Vagina (tissue), 2 donors: ENCODE data around the gene SCFD2. TPM values are rescaled to one million over a fixed set of nuclear protein-coding genes. Genes with fewer than 3 reads are reported as not detected.

Experiments used
- DNase-seq, 2 donors: peaks; one replicate each; pipeline ENCODE4 v3.0.0-alpha.2; 2017; ENCODE audit errors: extremely low spot score in 2 of 2
- H3K27ac ChIP-seq: fragments of 200-600 bp; sonication (generic); one replicate; pipeline ENCODE4 v1.5.1; 2019
- H3K27me3 ChIP-seq: fragments of 200-600 bp; sonication (generic); one replicate; pipeline ENCODE4 v1.5.1; 2019
- H3K36me3 ChIP-seq, 2 donors: fragments of 200-600 bp; sonication (generic); one replicate each; pipeline ENCODE4 v1.5.1; 2017 to 2019
- H3K4me1 ChIP-seq: fragments of 200-600 bp; sonication (generic); one replicate; pipeline ENCODE4 v1.5.1; 2019
- H3K4me3 ChIP-seq, 2 donors: fragments of 200-600 bp; sonication (generic); 1 replicate in 1 of 2; 2 replicates in 1 of 2; pipeline ENCODE4 v1.5.1; 2016 to 2019
- H3K9me3 ChIP-seq: fragments of 200-600 bp; sonication (generic); one replicate; pipeline ENCODE4 v1.5.1; 2019
- POLR2A ChIP-seq, 2 donors: fragments of 450-650 bp; IDR thresholded peaks; one replicate each; pipeline ENCODE4 v1.6.1; 2017; ENCODE audit warnings: antibody characterized with exemption in 2 of 2, mild to moderate bottlenecking in 2 of 2, moderate library complexity in 2 of 2
- POLR2AphosphoS5 ChIP-seq, 2 donors: sonication (generic); formaldehyde crosslinking; IDR thresholded peaks; one replicate each; pipeline ENCODE4 v1.9.0; 2017; ENCODE audit warnings: antibody characterized with exemption in 2 of 2, mild to moderate bottlenecking in 2 of 2, low read depth in 1 of 2; ENCODE audit not compliant: insufficient read depth in 1 of 2
- intact Hi-C: fragments of 100-400 bp; cut with DNase I; formaldehyde crosslinking; loops from one replicate; pipeline ENCODE4 v1.15.1; 2023
- total RNA-seq: library from RNA; depleted of rRNA; stranded (reverse); fragments of >200 nt; gene quantifications from one replicate; pipeline ENCODE4 v1.2.3, GENCODE V29; 2016
- TF ChIP-seq, protein P1 (sequence below), 3 experiments: fragments of 450-650 bp in 2 of 3; fragments of 200-600 bp in 1 of 3; sonication (generic) in 1 of 3; IDR thresholded peaks; one replicate each; pipeline ENCODE4 v1.5.1; 2017 to 2019; ENCODE audit warnings: antibody characterized with exemption in 3 of 3, mild to moderate bottlenecking in 2 of 3, moderate library complexity in 2 of 3

SCFD2 gene
- total RNA-seq, 1 donor from 2014 or later = 33.1 TPM

GRCh38 chr4:53195815-53196661, 169.8 kb downstream of the SCFD2 start:
- no peak for DNase-seq

DNA sequence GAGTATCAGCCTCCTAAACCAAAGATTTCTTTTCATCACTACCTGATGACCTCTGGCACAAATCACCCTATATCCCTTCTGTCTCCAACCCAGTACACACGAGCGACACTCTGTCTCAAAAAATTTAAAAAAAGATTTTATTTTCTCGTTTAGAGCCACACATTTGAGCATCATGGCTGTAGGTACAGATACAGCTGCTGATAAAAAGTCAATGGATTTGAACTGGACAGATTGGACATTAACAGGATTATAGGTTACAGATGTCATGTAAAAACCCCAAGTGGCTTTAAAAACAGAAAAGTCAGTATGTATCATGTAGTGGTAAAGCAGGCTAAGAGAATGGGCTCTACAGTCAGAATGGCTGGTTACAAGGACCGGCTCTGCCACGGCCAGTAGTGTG, 171.1 kb downstream of the SCFD2 start:
- intact Hi-C loops = no loop called here
- Histone ChIP-seq H3K4me1 (peaks cover 10% of the 10 kb centered on the region), H3K27ac (no peak overlapping the region), H3K4me3 (no peak overlapping the region), H3K27me3 (no peaks in the 10 kb centered on the region), H3K9me3 (no peaks in the 10 kb centered on the region), H3K36me3 (no peaks in the 10 kb centered on the region)
- no peak for DNase-seq
- no peak for TF ChIP-seq POLR2AphosphoS5 (IDR thresholded peaks at IDR 0.05; ENCODE audit: insufficient read depth in 1 of 2, low read depth in 1 of 2)
- no peak for TF ChIP-seq POLR2A (IDR thresholded peaks at IDR 0.05)
- TF ChIP-seq, protein P1, sequence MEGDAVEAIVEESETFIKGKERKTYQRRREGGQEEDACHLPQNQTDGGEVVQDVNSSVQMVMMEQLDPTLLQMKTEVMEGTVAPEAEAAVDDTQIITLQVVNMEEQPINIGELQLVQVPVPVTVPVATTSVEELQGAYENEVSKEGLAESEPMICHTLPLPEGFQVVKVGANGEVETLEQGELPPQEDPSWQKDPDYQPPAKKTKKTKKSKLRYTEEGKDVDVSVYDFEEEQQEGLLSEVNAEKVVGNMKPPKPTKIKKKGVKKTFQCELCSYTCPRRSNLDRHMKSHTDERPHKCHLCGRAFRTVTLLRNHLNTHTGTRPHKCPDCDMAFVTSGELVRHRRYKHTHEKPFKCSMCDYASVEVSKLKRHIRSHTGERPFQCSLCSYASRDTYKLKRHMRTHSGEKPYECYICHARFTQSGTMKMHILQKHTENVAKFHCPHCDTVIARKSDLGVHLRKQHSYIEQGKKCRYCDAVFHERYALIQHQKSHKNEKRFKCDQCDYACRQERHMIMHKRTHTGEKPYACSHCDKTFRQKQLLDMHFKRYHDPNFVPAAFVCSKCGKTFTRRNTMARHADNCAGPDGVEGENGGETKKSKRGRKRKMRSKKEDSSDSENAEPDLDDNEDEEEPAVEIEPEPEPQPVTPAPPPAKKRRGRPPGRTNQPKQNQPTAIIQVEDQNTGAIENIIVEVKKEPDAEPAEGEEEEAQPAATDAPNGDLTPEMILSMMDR (IDR thresholded peaks at IDR 0.05) = no peak

More at GRCh38 chr4:53195815-53196661, 169.8 kb downstream of the SCFD2 start:
- no peaks in the 10 kb centered on the region for H3K36me3 ChIP-seq
- H3K27ac ChIP-seq = no peak overlapping the region
- H3K4me1 ChIP-seq = peaks cover 10% of the 10 kb centered on the region
- no peaks in the 10 kb centered on the region for H3K9me3 ChIP-seq
- intact Hi-C loops = loop anchor here (2.0 kb wide), 1 partner anchor 1037 kb away; no protein-coding TSS in a partner anchor
- H3K27me3 ChIP-seq = no peaks in the 10 kb centered on the region
- no peak overlapping the region for H3K4me3 ChIP-seq
- TF ChIP-seq POLR2AphosphoS5 (IDR thresholded peaks at IDR 0.05; ENCODE audit: insufficient read depth in 1 of 2, low read depth in 1 of 2) (no peak), POLR2A (IDR thresholded peaks at IDR 0.05) (no peak)
- TF ChIP-seq, protein P1 (IDR thresholded peaks at IDR 0.05) = no peak

DNA sequence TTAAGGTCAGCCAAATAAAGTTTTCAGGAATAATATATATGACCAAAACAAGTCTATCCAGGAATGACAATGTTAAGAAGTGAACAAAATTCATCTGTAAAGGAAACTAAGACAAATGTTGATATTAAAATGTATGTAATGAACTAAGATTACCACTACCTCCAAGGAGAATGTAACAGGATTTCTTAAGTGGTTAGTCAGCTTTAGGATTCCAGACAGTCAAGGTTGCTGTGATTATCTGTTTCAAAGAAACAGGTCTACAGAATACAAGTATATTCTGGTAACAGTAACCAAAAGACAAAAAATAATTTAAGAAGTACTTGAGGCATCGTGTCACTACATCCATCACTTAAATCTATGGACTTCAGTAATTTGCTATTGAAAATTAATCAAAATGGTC, 172.8 kb downstream of the SCFD2 start:
- Histone ChIP-seq H3K36me3 (no peaks in the 10 kb centered on the region), H3K27me3 (no peaks in the 10 kb centered on the region), H3K27ac (no peak overlapping the region), H3K4me1 (peaks cover 10% of the 10 kb centered on the region), H3K9me3 (no peaks in the 10 kb centered on the region), H3K4me3 (no peak overlapping the region)
- intact Hi-C loops = no loop called here
- TF ChIP-seq, protein P1 (IDR thresholded peaks at IDR 0.05) = no peak
- no peak for TF ChIP-seq POLR2AphosphoS5 (IDR thresholded peaks at IDR 0.05; ENCODE audit: insufficient read depth in 1 of 2, low read depth in 1 of 2)
- TF ChIP-seq POLR2A (IDR thresholded peaks at IDR 0.05) = no peak
- DNase-seq = no peak

DNA sequence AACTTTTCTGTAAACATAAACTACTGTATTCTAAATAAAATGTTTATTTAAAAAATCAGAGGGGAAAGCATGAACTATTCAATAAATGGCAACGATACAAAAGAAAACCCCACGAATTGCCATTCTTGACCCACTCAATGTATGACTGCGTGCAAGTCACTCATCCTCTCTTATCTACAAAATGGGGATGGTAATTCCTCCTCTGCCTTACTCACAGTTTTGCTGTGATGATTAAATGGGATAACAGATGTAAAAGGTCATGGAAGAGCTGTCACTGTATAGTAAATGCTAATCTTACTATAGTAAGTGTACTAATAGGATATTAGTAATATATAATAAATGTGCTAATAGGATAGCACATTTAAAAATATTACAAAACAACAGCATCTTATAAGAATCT, 173.4 kb downstream of the SCFD2 start:
- Histone ChIP-seq H3K27me3 (no peaks in the 10 kb centered on the region), H3K9me3 (no peaks in the 10 kb centered on the region), H3K27ac (no peak overlapping the region), H3K4me1 (peaks cover 10% of the 10 kb centered on the region), H3K36me3 (no peaks in the 10 kb centered on the region), H3K4me3 (no peak overlapping the region)
- DNase-seq = no peak
- TF ChIP-seq POLR2A (IDR thresholded peaks at IDR 0.05) (no peak), POLR2AphosphoS5 (IDR thresholded peaks at IDR 0.05; ENCODE audit: insufficient read depth in 1 of 2, low read depth in 1 of 2) (no peak)
- TF ChIP-seq, protein P1 (IDR thresholded peaks at IDR 0.05) = no peak
- intact Hi-C loops = no loop called here

GRCh38 chr4:53191997-53192396, 173.9 kb downstream of the SCFD2 start:
- Histone ChIP-seq H3K4me3 (no peak overlapping the region), H3K4me1 (peaks cover 5% of the 10 kb centered on the region), H3K27ac (no peak overlapping the region), H3K36me3 (no peaks in the 10 kb centered on the region), H3K9me3 (no peaks in the 10 kb centered on the region), H3K27me3 (no peaks in the 10 kb centered on the region)
- intact Hi-C loops = no loop called here
- no peak for DNase-seq
- TF ChIP-seq POLR2A (IDR thresholded peaks at IDR 0.05) = no peak
- TF ChIP-seq POLR2AphosphoS5 (IDR thresholded peaks at IDR 0.05; ENCODE audit: insufficient read depth in 1 of 2, low read depth in 1 of 2) = no peak
- TF ChIP-seq, protein P1 (IDR thresholded peaks at IDR 0.05) = no peak
